ENCODE measurements around the gene IL10RB.

GRCh38 chr21:33230545-33231324 is 35.4 kb upstream of the IL10RB start:
- TF ChIP-seq SPI1 (IDR thresholded peaks at IDR 0.05; ENCODE audit: borderline replicate concordance, low read depth) (no peak), CTCF (IDR thresholded peaks at IDR 0.05; ENCODE audit: insufficient read depth, low read length) (no peak), POLR2AphosphoS5 (IDR thresholded peaks at IDR 0.05; ENCODE audit: low read depth) (no peak)

Data from HL-60 (cell line).